NCI-H146 (cell line): ENCODE data around the gene STIM2.

Experiments
- DNase-seq: peaks from one replicate; lab custom pipeline; 2025; lab: John Stamatoyannopoulos, UW

Gene STIM2

GRCh38 chr4:26953366-26953765, 92.7 kb downstream of the STIM2 start:
- DNase-seq: no peak

- DNase-seq: no peak
These were observed 93.3 kb downstream of the STIM2 start for GRCh38 chr4:26953770-26954423.

- no peak for DNase-seq
These were observed 94.6 kb downstream of the STIM2 start for GRCh38 chr4:26955241-26955640.

GRCh38 chr4:26958925-26959653, 98.4 kb downstream of the STIM2 start:
- no peak for DNase-seq

- DNase-seq: no peak
These were observed 99.0 kb downstream of the STIM2 start for GRCh38 chr4:26959654-26960047.

GRCh38 chr4:26962720-26963119, 102.1 kb downstream of the STIM2 start:
- DNase-seq: no peak

- DNase-seq: no peak
These were observed 103.9 kb downstream of the STIM2 start for GRCh38 chr4:26964512-26964911.

GRCh38 chr4:26964994-26965393, 104.4 kb downstream of the STIM2 start:
- no peak for DNase-seq

GRCh38 chr4:26975464-26976181, 115.0 kb downstream of the STIM2 start:
- peak; percentile 64 for DNase-seq

GRCh38 chr4:26978387-26979053, 117.9 kb downstream of the STIM2 start:
- DNase-seq: no peak

- DNase-seq: no peak
These were observed 124.3 kb downstream of the STIM2 start for GRCh38 chr4:26984896-26985295.

GRCh38 chr4:26985873-26986272, 125.2 kb downstream of the STIM2 start:
- no peak for DNase-seq

- no peak for DNase-seq
These were observed 126.5 kb downstream of the STIM2 start for GRCh38 chr4:26987191-26987590.

- DNase-seq: no peak
These were observed 130.4 kb downstream of the STIM2 start for GRCh38 chr4:26991057-26991456.

GRCh38 chr4:26992657-26993361, 132.2 kb downstream of the STIM2 start:
- no peak for DNase-seq

GRCh38 chr4:26993539-26993938, 132.9 kb downstream of the STIM2 start:
- no peak for DNase-seq

- no peak for DNase-seq
These were observed 133.3 kb downstream of the STIM2 start for GRCh38 chr4:26993967-26994366.

- no peak for DNase-seq
These were observed 134.7 kb downstream of the STIM2 start for GRCh38 chr4:26995316-26995715.

GRCh38 chr4:26996745-26997144, 136.1 kb downstream of the STIM2 start:
- DNase-seq: no peak

- no peak for DNase-seq
These were observed 139.0 kb downstream of the STIM2 start for GRCh38 chr4:26999689-27000088.

- DNase-seq: no peak
These were observed 139.5 kb downstream of the STIM2 start for GRCh38 chr4:27000122-27000521.

- peak; percentile 1 for DNase-seq
These were observed 140.2 kb downstream of the STIM2 start for GRCh38 chr4:27000820-27001219.
